Right lobe of liver (tissue), 4 donors: Measurements from ENCODE around the gene DLEC1.

Experiments used
- POLR2A ChIP-seq: fragments of 450-650 bp; IDR thresholded peaks from one replicate; pipeline ENCODE4 v1.6.1; 2017; ENCODE audit warnings: antibody characterized with exemption, mild to moderate bottlenecking
- TF ChIP-seq, protein P1 (sequence below), 4 donors: fragments of 200-600 bp in 3 of 4; fragments of 450-650 bp in 1 of 4; IDR thresholded peaks; one replicate each; pipeline versions ENCODE4 v1.5.1 to v1.8.0; 2016 to 2022; ENCODE audit warnings: antibody characterized with exemption in 4 of 4, mild to moderate bottlenecking in 2 of 4
- donor health status: DM: no; HTN: no; CAD: no.
- donor health status: DM: no; HTN: no; CAD: no.
- donor health status: DM: no; HTN: yes; CAD: no.

DNA sequence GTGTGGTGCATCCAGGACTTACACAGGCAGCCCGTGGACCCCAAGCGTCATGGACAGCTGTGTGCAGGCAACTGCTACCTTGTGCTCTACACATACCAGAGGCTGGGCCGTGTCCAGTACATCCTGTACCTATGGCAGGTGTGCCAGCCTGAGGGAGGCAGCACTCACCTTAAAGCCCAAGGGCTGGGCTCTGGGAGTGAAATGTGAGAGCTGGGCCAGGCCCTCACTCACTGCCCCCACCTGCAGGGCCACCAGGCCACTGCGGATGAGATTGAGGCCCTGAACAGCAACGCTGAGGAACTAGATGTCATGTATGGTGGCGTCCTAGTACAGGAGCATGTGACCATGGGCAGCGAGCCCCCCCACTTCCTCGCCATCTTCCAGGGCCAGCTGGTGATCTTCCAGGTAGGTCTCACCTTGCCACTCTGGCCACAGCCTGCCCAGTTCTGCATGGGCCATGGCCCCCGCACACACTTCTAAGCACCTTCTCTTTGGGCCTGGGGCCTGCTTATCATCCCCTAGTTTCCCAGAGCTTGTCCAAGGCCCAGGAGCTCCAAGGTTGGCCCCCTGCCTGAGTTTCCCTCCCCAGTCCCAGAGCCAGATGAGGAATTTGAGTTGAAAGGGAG is 37.4 kb upstream of the DLEC1 start:
- TF ChIP-seq, protein P1, sequence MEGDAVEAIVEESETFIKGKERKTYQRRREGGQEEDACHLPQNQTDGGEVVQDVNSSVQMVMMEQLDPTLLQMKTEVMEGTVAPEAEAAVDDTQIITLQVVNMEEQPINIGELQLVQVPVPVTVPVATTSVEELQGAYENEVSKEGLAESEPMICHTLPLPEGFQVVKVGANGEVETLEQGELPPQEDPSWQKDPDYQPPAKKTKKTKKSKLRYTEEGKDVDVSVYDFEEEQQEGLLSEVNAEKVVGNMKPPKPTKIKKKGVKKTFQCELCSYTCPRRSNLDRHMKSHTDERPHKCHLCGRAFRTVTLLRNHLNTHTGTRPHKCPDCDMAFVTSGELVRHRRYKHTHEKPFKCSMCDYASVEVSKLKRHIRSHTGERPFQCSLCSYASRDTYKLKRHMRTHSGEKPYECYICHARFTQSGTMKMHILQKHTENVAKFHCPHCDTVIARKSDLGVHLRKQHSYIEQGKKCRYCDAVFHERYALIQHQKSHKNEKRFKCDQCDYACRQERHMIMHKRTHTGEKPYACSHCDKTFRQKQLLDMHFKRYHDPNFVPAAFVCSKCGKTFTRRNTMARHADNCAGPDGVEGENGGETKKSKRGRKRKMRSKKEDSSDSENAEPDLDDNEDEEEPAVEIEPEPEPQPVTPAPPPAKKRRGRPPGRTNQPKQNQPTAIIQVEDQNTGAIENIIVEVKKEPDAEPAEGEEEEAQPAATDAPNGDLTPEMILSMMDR (IDR thresholded peaks at IDR 0.05): peak in 2 of 4 donors; percentile 5 to 9
- no peak for TF ChIP-seq POLR2A
